GM04504 (cell line): ENCODE data around the gene HMGN2.

Experiments
- DNase-seq: peaks from one replicate; pipeline ENCODE4 v3.0.0-alpha.2; 2012; ENCODE audit warnings: low read depth

Gene HMGN2

DNA sequence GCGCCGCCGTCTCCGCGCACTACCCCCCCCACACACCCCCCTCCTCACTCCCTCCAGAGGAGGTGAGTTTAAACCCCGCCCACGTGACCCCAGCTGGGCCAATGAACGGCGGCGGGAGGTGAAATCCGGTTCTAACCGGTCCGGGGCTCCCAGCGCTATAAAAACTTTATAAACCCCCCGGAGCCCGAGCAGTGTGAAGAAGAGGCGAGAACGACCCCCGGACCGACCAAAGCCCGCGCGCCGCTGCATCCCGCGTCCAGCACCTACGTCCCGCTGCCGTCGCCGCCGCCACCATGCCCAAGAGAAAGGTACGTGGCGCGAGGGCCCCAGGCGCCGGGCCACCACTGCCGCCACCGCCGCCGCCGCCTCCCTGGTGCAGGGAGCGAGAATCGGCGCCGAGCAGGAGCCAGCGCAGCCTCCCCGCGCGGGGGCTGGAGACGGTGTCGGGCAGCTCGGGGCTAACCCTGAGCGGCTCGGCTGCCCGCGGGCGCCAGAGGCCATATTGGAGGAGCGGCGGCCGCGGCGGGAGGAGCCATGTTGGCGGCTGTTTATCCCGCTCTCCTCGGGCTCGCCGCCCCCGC, at the start of gene HMGN2:
TSS of gene HMGN2 (plus strand) at position 121 of the 581 bp plus-strand sequence. CDS start at position 294, 173 bp downstream.
- peak; percentile 72 for DNase-seq

DNA sequence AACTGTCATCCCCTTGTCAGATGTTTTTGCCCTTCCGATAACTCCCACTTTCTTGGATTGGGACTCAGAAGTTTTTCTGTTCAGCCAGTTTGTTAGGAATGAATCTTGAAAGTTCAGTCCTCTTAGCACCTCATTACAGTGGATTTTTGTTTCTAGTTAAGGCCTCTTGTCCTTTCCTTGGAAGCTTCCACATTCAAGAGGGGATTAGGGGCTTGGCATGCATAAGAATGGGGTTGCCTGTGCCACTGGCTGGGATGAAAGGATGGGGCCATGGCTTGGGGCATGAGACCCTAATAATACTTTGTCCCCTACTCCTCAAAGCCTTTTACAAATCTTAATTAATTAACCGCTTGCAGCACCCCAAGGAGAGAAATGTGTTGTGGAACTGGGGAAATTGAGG, 42.5 kb upstream of the HMGN2 start:
- no peak for DNase-seq

DNA sequence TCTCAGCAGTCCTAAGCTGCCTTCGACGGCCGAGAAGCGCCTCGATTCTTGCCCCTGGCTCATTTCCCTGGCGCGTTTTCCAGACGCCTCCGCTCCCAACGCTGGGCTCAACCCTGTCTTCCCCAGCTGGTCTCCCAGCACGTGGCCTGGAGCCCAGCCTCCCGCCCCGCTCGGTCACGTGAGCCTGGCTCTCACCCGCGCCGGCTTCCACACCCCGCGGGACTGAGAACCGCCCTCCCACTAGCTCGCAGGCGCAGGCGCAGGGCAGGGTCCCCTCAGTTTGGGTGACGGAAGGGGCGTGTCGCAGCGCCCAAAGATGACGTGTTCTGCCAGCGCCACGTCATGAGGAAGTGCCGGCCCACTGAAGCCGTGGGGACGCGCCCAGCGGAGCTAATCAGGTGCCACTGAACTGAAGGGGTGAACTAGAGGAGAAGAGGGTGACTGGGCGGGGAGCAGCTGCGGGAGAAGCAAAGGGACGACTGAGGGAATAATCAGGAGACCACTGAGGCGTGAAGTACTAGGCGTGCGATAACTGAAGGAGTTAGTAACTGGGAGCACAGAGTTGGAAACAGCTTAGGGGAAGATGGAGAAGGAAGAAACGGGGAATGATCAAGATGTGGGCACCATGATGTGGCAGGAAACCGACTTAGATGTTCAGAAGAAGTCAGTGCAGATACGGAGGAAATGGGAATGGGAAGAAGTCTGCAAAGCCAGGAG, 40.1 kb upstream of the HMGN2 start, which contains the start of gene DHDDS:
TSS of gene DHDDS (plus strand) at position 343 of the 717 bp plus-strand sequence. CDS start 625 bp downstream, outside the sequence.
- peak; percentile 96 for DNase-seq

DNA sequence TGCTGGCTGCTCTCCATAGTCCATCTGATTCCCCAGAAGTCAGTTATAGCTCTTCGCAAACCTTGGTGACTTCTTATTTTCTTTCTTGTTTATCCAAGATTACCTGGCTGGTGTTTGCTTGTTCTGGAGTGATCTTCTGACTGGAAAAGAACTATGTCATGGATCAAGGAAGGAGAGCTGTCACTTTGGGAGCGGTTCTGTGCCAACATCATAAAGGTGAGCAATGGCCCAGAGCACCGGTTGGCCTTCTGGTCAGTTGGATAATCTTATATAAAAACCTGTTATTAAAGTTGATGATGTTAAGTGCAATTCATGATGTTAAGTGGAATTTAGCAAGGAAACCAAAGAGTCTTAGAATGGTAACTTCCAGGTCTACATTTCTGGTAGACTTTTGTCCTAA, 39.4 kb upstream of the HMGN2 start:
- DNase-seq = no peak

DNA sequence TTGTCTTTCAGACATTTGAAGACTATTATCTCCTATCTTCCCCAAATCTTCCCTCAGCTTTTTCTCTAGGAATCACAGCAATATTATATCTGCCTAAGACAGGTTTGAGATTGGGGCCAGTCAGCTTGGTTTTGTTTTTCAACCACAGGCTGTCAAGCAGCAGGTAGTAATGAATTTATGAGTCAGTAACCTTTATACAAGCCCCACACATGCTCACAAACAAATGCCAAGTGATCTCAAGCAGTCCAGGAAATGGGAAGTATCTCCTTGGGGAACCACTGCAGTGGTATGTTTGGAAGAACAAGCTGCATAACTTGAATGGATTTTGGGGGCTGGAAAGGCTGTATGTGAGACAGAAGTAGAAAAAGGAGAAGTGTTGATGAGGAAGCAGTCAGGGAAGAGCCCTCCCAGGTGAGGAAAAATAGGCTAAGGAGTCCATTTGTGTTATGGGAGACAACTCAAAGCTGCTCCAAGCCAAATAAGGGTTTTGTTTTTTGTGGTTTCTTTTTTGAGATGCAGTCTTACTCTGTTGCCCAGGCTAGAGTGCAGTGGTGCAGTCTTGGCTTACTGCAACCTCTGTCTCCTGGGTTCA, 38.0 kb upstream of the HMGN2 start:
- no peak for DNase-seq

DNA sequence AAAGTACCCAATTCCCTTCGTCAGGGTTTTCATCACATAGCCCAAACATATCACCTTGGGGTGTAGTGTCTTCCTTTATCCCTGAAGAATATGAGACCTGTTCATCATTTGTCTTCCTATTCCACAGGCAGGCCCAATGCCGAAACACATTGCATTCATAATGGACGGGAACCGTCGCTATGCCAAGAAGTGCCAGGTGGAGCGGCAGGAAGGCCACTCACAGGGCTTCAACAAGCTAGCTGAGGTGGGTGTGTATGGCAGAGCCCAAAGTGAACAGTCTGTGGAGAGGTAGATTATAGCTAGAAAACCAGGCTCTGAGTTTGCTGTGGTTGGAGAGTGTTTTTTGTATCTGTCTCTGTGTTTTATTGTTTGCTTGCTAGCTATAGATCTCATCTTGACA, 34.2 kb upstream of the HMGN2 start:
- DNase-seq = no peak

DNA sequence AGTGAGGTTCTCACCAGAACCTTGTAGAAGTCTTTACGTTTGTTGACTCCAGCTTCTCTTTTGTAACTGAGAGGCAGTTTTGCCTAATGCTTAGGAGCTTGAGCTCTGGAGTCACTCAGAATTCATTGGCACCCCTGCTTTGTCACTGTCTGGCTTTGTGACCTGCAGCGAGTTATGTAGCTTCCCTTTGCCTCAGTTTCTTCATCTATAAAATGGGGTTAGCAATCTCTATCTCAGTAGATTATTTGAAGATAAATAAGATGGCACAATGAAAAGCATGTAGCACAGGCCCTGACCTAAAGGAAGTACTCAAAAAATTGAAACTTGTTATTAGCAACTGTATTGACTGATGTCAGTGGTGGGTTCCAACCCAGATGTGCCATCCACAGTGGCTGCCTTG, 32.0 kb upstream of the HMGN2 start:
- no peak for DNase-seq

DNA sequence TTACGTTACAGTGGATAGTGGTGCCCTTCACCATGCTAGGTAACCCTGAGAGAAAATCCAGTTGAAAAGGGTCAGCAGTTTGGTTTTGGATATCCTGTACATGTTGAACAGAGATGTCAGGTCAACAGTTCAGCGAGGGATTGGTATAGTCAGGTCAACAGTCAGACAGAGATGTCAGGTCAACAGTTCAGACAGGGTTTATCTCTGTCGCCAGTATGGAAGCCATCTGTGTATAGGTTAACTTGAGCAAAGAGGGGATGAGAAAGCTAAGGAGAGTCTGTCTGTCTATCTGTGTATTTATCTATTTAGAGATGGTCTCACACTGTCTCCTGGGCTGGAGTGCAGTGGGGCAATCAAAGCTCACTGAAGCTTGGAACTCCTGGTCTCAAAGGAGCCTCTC, 22.4 kb upstream of the HMGN2 start:
- no peak for DNase-seq

DNA sequence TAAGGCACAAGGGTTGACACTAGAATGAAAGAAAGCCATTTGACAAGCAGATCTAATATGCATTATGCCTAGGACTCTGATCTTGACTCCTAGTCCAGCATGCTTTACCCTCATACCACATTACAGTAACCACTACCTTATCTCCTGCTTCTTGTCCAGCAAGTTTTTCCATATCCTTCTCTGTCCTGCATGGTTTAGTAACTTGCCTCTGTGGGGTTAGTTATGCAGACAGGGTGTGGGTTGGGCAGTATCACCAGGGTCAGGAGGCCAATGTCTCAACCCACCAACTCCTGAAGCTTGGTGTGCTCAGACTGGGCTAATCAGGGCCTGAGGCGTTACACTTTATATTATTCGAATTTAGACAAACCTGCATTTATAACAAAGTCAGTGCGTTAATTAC, 21.3 kb upstream of the HMGN2 start:
- no peak for DNase-seq

DNA sequence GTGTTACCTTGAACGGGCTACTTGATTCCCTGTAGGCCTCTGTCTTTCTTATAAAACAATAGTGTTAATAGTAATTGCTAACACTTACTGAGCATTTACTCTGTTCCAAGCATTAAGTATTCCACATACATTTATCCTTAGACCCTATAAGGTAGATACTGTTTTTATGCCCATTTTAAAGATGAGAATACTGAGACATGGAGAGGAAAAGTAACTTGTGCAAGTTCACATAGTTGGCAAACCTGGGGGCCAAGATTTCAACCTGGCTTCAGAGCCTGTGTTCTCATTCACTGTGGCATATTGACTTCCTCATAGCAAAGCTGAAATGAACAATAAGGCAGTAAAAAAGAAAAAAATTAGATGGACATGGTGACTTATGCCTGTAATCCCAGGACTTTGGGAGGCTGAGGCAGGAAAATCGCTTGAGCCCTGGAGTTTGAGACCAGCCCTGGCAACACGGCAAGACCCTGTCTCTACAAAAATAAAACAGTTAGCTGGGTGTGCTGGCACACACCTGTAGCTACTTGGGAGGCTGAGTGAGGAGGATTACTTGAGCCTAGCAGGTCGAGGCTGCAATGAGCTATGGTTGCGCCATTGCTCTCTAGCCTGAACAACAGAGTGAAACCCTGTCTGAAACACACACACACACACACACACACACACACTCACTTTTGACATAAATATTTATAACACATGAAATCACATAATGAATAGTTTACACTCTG, 19.6 kb upstream of the HMGN2 start:
- no peak for DNase-seq

DNA sequence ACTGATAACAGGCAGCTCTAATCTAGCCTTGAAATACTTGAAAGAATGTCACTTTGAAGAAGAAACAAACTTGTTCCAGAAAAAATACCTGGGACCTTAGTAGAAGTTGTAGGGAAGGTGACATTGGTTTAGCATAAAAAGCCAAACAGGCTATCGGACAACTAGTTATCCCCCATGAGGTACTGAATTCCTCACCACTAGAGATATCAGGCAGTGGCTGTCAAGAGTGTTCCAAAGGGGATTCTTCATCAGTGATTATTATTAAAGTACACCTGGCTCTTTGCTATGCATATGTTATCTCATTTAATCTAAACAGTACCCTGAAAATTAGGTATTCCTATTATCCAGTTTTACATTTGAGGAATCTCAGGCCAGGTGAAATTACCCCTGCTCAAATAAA, 13.1 kb upstream of the HMGN2 start:
- no peak for DNase-seq

DNA sequence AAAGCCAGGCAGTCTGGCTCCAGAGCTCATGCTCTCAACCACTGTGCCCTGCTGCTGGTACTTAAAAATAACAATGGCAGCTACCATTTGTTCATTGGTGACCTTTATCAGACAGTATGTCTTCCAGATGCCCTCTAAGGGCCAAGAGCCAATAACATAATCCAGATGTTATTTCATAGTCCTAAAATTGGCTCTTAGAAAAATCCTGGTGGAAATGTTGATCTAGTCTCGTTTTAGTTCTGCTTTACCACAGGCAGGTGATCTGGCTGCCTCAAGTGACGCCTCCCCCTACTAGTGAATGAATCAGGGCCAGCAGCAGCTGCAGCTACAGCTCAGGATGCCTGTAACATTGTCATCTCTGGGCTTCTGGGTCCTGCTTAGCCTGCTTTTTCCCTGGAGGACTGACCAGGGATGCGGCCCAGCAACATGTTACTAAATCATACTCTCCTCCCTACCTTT, 12.6 kb upstream of the HMGN2 start:
- DNase-seq = no peak

DNA sequence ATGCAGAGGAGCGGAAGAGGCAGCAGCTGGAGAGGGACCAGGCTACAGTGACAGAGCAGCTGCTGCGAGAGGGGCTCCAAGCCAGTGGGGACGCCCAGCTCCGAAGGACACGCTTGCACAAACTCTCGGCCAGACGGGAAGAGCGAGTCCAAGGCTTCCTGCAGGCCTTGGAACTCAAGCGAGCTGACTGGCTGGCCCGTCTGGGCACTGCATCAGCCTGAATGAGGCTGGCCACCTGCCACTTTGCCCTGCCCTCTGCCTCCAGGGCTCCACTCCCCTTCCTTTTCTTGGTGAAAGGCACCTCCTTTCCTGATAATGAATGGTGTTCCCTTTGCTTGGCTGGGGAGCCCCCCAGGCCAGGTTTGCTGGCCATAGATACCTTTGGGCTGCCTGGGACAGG, 3.3 kb upstream of the HMGN2 start:
- DNase-seq = no peak

DNA sequence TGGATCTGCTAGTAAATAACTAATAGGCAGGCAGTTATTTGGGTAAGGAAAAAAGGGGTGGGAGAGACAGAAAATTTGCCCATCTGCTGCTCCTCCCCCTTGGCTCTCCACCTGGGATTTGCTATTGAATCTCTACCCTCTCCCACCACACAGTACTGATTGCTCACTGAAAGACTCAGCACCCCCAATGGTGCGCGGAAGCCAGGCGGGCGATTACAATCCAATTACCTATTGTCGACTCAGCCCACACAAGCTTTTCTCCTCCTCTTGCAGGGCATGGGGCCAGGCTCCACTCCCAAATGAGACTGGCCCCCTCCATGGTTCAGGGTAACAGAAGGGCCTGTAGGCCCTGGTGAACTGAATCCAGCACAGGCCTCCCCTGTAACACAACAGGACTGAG, 2.7 kb upstream of the HMGN2 start:
- DNase-seq = no peak

DNA sequence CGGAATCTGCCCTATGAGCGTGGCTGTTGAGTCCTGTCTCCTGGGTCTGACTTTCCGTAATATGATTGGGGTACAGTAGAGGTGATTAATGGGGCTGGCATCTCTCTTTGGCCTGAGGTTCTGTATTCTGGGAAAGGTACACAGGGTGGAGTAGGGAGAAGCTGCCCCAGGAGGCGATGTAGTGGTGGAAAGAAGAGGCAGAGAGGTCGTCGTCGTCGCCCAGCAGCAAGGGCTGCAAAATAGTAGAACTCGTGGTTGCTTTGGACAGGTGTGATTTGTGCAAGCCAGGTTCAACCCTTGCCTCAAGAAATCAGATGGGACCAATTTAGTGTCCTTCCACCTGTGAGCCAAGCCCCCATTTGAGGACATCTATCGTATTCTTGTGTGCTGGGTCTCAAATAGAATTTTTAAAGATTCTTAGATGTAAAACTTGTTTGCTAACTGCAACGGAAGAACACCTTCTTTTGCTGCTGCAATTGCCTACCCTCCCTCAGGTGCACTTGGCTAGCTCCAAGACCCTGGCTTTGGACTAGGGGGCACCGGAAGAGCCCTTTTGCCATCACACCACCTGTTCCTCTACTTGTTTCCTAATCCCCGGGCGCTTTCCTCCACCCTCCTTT, 1.3 kb upstream of the HMGN2 start:
- DNase-seq = no peak

DNA sequence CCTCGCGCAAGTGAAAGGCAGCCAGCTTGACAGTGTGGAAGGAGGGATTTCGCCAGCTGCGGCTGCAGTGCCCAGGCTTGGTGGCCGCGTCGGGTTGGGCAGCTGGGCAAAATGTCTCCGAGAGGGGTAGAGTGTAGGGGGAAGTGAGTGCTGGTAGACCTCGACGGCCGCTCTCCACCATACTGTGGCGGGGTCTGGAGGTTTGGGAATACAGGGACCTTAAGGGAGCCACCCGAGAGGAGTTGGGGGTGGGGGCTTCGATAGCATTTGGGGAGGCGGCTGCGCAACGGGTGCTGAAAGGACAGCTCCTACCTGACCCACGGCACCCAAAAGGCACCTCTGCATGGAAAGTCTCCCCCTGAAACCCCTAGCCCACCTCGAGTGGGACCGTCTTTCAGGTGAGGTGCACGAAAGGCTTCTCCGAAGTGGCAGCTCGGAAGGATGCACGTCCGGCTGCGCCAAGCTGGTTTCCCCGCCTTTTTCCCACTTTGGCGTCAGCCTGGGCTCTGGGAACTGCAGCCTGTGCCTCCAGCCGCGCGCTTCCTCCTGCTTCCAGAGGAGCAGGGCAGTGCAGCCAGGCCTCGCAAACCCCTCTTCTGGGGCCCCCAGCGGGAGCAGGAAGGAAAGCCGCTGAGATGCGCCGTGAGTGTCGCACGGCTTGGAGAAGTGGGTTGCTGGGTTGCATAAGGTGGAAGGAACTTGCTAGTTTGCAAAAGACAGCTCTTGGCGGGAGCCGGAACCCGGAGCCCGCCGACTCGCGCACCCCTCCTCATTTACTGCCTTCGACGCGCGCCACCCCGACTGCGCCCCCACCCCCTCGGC, 531 bp upstream of the HMGN2 start:
- DNase-seq = peak; percentile 40

DNA sequence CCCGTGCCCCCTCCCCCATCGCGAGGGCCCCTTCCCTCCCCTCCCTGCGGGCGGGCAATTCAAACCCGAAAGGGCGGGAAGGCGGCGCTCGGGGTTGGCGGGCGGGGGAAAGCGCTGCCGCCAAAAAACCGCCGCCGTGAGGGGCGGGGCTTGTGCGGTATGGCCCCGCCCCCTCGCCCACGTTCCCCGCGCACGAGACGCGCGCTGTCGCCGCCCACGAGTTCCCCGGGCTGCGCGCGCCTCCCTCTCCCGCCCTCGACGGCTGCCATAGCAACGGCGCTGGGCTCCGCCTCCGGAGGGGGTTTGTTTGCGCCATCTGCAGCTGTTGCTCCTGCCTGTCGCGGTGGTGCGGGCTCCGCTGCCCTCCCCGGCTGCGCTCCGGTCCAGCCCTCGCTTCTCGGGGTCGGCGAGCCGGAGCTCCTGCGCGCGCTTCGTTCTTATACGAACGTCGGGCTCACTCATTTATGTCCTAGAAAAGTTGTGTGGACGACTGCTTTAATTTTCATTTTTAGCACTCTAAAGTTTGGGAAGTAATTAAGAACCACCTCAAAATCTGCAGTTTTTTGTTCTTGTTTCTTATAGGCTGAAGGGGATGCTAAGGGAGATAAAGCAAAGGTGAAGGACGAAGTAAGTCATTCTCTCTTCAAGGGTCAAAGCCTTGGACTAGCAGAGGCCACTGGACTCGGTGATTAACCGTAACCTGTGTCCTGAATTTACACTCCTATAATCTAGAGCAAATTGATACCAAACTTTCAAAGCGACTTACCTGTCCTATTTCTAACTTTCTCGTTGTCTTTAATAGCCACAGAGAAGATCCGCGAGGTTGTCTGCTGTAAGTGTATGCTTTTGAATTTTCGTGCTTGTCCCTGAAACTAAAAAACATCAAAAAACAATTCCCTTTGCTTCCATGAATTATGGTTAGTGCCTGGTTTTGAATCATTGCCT, 933 bp downstream of the HMGN2 start:
- peak; percentile 88 for DNase-seq

DNA sequence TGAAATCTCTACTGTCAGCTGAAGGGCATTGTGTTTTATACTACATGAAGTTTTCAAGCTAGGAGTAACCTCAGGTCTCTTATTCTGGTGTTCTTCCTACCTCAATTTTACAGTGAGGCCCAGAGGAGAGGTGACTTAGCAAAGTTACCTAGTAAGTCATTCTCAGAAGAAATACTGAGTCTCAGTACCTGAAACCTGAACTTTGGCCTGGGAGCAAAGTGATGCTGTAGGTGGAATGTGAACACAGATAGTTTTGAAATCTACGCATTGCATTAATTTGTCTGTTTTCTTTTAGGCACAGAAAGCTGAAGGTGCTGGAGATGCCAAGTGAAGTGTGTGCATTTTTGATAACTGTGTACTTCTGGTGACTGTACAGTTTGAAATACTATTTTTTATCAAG, 2.6 kb downstream of the HMGN2 start:
- no peak for DNase-seq

DNA sequence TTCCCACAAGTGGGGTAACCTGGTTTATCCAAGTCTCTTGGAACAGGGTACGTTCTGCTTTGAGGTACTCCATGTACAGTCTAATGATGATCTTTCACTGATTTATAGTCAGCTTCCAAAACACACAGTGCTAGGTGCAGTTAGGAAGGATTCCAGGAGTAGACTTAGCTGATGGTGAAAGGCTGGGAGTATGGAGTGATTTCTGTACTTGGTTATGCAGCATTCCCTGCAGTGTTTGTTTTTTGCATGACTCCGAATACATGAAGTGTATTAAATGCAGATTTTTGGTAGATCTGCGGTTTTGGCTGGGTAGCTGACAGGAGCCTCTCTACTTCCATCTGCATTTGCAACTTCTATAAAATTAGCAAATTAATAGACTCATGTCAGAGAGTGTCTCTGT, 3.7 kb downstream of the HMGN2 start:
- DNase-seq = no peak

DNA sequence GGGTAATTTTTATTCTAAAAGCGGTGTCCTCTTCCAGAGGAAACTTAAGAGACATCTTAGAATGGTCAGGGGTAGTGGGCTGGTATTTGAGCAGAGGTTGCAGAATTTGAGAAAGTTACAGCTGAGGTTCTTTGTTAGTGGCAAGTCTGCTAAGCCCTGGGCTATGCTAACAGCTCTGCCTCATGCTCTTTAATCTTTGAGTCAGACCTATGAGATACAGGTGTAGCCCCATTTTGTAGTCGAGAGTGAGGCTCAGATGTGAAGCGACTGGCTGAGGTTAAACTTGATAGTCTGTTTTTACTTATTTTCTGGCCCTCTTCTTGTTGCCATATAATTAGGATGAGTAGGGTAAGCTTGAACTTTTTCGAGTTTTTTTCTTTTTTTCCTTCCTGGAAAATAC, 4.7 kb downstream of the HMGN2 start:
- DNase-seq = no peak
